H9 (cell line): ENCODE data around the gene GALNT15. TPM values are rescaled to one million over a fixed set of nuclear protein-coding genes. Genes with fewer than 3 reads are reported as not detected.

Source experiments
- DNase-seq: peaks from one replicate; pipeline ENCODE4 v3.0.0-alpha.2; 2017
- H2AFZ ChIP-seq: one replicate; pipeline ENCODE4 v1.6.1; 2013; ENCODE audit warnings: mild to moderate bottlenecking, low read length, control low read depth, moderate library complexity
- H2AK5ac ChIP-seq: 2 replicates; pipeline ENCODE4 v1.6.1; 2013; ENCODE audit warnings: low read length, control low read depth, mixed read lengths; ENCODE audit not compliant: insufficient read length
- H2BK120ac ChIP-seq: one replicate; pipeline ENCODE4 v1.6.1; 2013; ENCODE audit warnings: low read depth, mild to moderate bottlenecking, low read length, control low read depth, inconsistent platforms; ENCODE audit not compliant: poor library complexity, severe bottlenecking
- H2BK12ac ChIP-seq: 2 replicates; pipeline ENCODE4 v1.6.1; 2013; ENCODE audit warnings: low read length, control low read depth, mixed read lengths, low read depth; ENCODE audit not compliant: insufficient read length
- H2BK15ac ChIP-seq: 2 replicates; pipeline ENCODE4 v1.6.1; 2013; ENCODE audit warnings: low read depth, low read length, control low read depth
- H2BK20ac ChIP-seq: one replicate; pipeline ENCODE4 v1.6.1; 2013; ENCODE audit warnings: low read depth, mild to moderate bottlenecking, low read length, control low read depth, inconsistent platforms; ENCODE audit not compliant: poor library complexity, severe bottlenecking
- H2BK5ac ChIP-seq: 2 replicates; pipeline ENCODE4 v1.6.1; 2013; ENCODE audit warnings: low read length, control low read depth, mixed read lengths; ENCODE audit not compliant: insufficient read length
- H3K14ac ChIP-seq: 2 replicates; pipeline ENCODE4 v1.6.1; 2013; ENCODE audit warnings: low read length, control low read depth; ENCODE audit not compliant: insufficient read depth
- H3K18ac ChIP-seq: 2 replicates; pipeline ENCODE4 v1.6.1; 2013; ENCODE audit warnings: low read depth, mild to moderate bottlenecking, mixed read lengths, low read length, control low read depth; ENCODE audit not compliant: insufficient read length
- H3K23ac ChIP-seq: 2 replicates; pipeline ENCODE4 v1.6.1; 2013; ENCODE audit warnings: low read length, control low read depth, mixed read lengths, low read depth; ENCODE audit not compliant: insufficient read length
- H3K23me2 ChIP-seq: 2 replicates; pipeline ENCODE4 v1.6.1; 2013; ENCODE audit warnings: low read depth, mild to moderate bottlenecking, mixed read lengths, low read length, control low read depth; ENCODE audit not compliant: insufficient read length, poor library complexity, severe bottlenecking
- H3K27ac ChIP-seq: 2 replicates; pipeline ENCODE4 v1.5.1; 2013; ENCODE audit warnings: low read length, control low read depth, mixed read lengths, low read depth; ENCODE audit not compliant: insufficient read length
- H3K27me3 ChIP-seq: 2 replicates; pipeline ENCODE4 v1.6.1; 2013; ENCODE audit warnings: low read length, control low read depth, inconsistent platforms; ENCODE audit not compliant: insufficient read depth
- H3K4ac ChIP-seq: 2 replicates; pipeline ENCODE4 v1.6.1; 2013; ENCODE audit warnings: low read depth, mild to moderate bottlenecking, control low read depth, inconsistent platforms, low read length, moderate library complexity
- H3K4me1 ChIP-seq: 2 replicates; pipeline ENCODE4 v1.6.1; 2013; ENCODE audit warnings: low read length, control low read depth, inconsistent platforms; ENCODE audit not compliant: insufficient read depth
- H3K4me2 ChIP-seq: 2 replicates; pipeline ENCODE4 v1.6.1; 2013; ENCODE audit warnings: low read length, control low read depth, mixed read lengths; ENCODE audit not compliant: insufficient read length, insufficient read depth
- H3K56ac ChIP-seq: 2 replicates; pipeline ENCODE4 v1.6.1; 2013; ENCODE audit warnings: low read depth, mild to moderate bottlenecking, mixed read lengths, low read length, control low read depth; ENCODE audit not compliant: insufficient read length
- H3K79me1 ChIP-seq: 2 replicates; pipeline ENCODE4 v1.6.1; 2013; ENCODE audit warnings: low read depth, mild to moderate bottlenecking, moderate library complexity, low read length, control low read depth, inconsistent platforms; ENCODE audit not compliant: insufficient read depth, poor library complexity, severe bottlenecking
- H3K79me2 ChIP-seq: 2 replicates; pipeline ENCODE4 v1.6.1; 2013; ENCODE audit warnings: low read length, control low read depth, inconsistent platforms; ENCODE audit not compliant: insufficient read depth
- H3K9ac ChIP-seq: 2 replicates; pipeline ENCODE4 v1.6.1; 2013; ENCODE audit warnings: low read length, control low read depth, mixed read lengths; ENCODE audit not compliant: insufficient read length; ENCODE audit errors: extremely low read depth
- H3K9me3 ChIP-seq: one replicate; pipeline ENCODE4 v1.6.1; 2013; ENCODE audit warnings: low read depth, low read length, inconsistent platforms; ENCODE audit not compliant: control insufficient read depth
- H3T11ph ChIP-seq: one replicate; pipeline ENCODE4 v1.6.1; 2013; ENCODE audit warnings: mild to moderate bottlenecking, low read length, control low read depth, inconsistent platforms
- H4K20me1 ChIP-seq: one replicate; pipeline ENCODE4 v1.6.1; 2013; ENCODE audit not compliant: control insufficient read depth, insufficient read length, insufficient read depth
- H4K5ac ChIP-seq: 2 replicates; pipeline ENCODE4 v1.6.1; 2013; ENCODE audit warnings: low read depth, mild to moderate bottlenecking, mixed read lengths, low read length, control low read depth; ENCODE audit not compliant: insufficient read length
- H4K8ac ChIP-seq: replicated peaks from 2 replicates; pipeline ENCODE4 v1.6.1; 2013; ENCODE audit warnings: low read length, control low read depth, mixed read lengths, low read depth; ENCODE audit not compliant: insufficient read length
- H4K91ac ChIP-seq: 2 replicates; pipeline ENCODE4 v1.6.1; 2013; ENCODE audit warnings: low read depth, mild to moderate bottlenecking, moderate library complexity, mixed read lengths, low read length, control low read depth; ENCODE audit not compliant: insufficient read length
- H3K27ac Mint-ChIP-seq, 3 experiments: 2 replicates in 2 of 3; 3 replicates in 1 of 3; pipeline ENCODE4 v1.8.0; 2020 to 2021; ENCODE audit warnings: mixed read lengths in 3 of 3, mild to moderate bottlenecking in 1 of 3, moderate library complexity in 1 of 3
- H3K27me3 Mint-ChIP-seq: 2 replicates; pipeline ENCODE4 v1.8.0; 2021; ENCODE audit warnings: low read depth, mild to moderate bottlenecking, moderate library complexity, mixed read lengths
- H3K36me3 Mint-ChIP-seq, 3 experiments: 2 replicates in 2 of 3; 3 replicates in 1 of 3; pipeline ENCODE4 v1.8.0; 2020 to 2021; ENCODE audit warnings: low read depth in 3 of 3, mixed read lengths in 3 of 3; ENCODE audit not compliant: insufficient read depth in 1 of 3
- H3K4me1 Mint-ChIP-seq, 2 experiments: 2 replicates each; pipeline ENCODE4 v1.8.0; 2020; ENCODE audit warnings: mixed read lengths in 2 of 2
- H3K4me3 Mint-ChIP-seq, 2 experiments: 2 replicates in 1 of 2; 3 replicates in 1 of 2; pipeline ENCODE4 v1.8.0; 2020 to 2021; ENCODE audit warnings: mild to moderate bottlenecking in 2 of 2, mixed read lengths in 2 of 2, moderate library complexity in 1 of 2
- H3K9me3 Mint-ChIP-seq, 2 experiments: 2 replicates in 1 of 2; 3 replicates in 1 of 2; pipeline ENCODE4 v1.8.0; 2020; ENCODE audit warnings: mild to moderate bottlenecking in 2 of 2, mixed read lengths in 2 of 2, moderate library complexity in 1 of 2
- whole genome bisulfite sequencing: extraction: QIAGEN DNeasy Blood & Tissue Kit; methylation state at CpG from one replicate; pipeline ENCODE4 v1.1.7; 2013; ENCODE audit warnings: missing lambda C conversion rate, low lambda C conversion rate, mixed read lengths; ENCODE audit not compliant: insufficient read length; ENCODE audit errors: extremely low coverage; 5-methylcytosine and 5-hydroxymethylcytosine counted together
- total RNA-seq: library from RNA; stranded (reverse); gene quantifications from 2 replicates; pipeline ENCODE4 v1.2.1, GENCODE V29; 2021
- TF ChIP-seq, protein P1 (sequence below): fragments of 200-600 bp; sonication (generic); conservative IDR thresholded peaks from 3 replicates; pipeline ENCODE4 v1.8.0; 2021; ENCODE audit warnings: antibody characterized with exemption, mild to moderate bottlenecking

Gene GALNT15
- total RNA-seq, 1 experiment from 2014 or later, result 0.04 TPM

GRCh38 chr3:16134173-16134928, 40.1 kb upstream of the GALNT15 start:
- H3K27ac Mint-ChIP-seq, result no peak overlapping the region
- Histone ChIP-seq H2AK5ac (no peak overlapping the region), H3K4me1 (no peaks in the 10 kb centered on the region), H4K5ac (no peak overlapping the region), H2BK20ac (no peak overlapping the region), H2BK15ac (no peak overlapping the region), H3K23ac (no peak overlapping the region), H2BK12ac (no peak overlapping the region), H3T11ph (no peak overlapping the region), H4K8ac (no peak overlapping the region), H2BK120ac (no peak overlapping the region), H3K9ac (no peak overlapping the region), H4K20me1 (no peaks in the 10 kb centered on the region), H2AFZ (no peak overlapping the region), H2BK5ac (no peak overlapping the region), H3K14ac (no peak overlapping the region), H3K27ac (no peak overlapping the region), H3K23me2 (no peaks in the 10 kb centered on the region), H3K9me3 (no peaks in the 10 kb centered on the region), H4K91ac (no peak overlapping the region), H3K27me3 (no peaks in the 10 kb centered on the region), H3K4ac (no peak overlapping the region), H3K79me1 (no peaks in the 10 kb centered on the region), H3K79me2 (no peaks in the 10 kb centered on the region), H3K4me2 (no peak overlapping the region), H3K56ac (no peak overlapping the region), H3K18ac (no peak overlapping the region)
- H3K27me3 Mint-ChIP-seq, result peaks cover 6% of the 10 kb centered on the region
- WGBS, result no CpG with 5 or more reads among the region's 6 CpGs
- no peaks in the 10 kb centered on the region; a peak in 1 of 7 replicates for H3K36me3 Mint-ChIP-seq
- DNase-seq, result no peak
- H3K9me3 Mint-ChIP-seq, result peaks cover 3 to 4% of the 10 kb centered on the region in 2 experiments; a peak in 2 of 5 replicates
- H3K4me3 Mint-ChIP-seq, result no peak overlapping the region
- TF ChIP-seq, protein P1, sequence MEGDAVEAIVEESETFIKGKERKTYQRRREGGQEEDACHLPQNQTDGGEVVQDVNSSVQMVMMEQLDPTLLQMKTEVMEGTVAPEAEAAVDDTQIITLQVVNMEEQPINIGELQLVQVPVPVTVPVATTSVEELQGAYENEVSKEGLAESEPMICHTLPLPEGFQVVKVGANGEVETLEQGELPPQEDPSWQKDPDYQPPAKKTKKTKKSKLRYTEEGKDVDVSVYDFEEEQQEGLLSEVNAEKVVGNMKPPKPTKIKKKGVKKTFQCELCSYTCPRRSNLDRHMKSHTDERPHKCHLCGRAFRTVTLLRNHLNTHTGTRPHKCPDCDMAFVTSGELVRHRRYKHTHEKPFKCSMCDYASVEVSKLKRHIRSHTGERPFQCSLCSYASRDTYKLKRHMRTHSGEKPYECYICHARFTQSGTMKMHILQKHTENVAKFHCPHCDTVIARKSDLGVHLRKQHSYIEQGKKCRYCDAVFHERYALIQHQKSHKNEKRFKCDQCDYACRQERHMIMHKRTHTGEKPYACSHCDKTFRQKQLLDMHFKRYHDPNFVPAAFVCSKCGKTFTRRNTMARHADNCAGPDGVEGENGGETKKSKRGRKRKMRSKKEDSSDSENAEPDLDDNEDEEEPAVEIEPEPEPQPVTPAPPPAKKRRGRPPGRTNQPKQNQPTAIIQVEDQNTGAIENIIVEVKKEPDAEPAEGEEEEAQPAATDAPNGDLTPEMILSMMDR, result no peak
- H3K4me1 Mint-ChIP-seq, result peaks cover 5 to 6% of the 10 kb centered on the region in 2 experiments; a peak in 2 of 4 replicates
